ENCODE measurements around the gene TUBA8.
"Not testable (repeated sequence)": the region's sequence is repeated elsewhere in the genome, so short reads cannot be mapped to it uniquely, and the experiment has no call there.

TUBA8 gene

DNA sequence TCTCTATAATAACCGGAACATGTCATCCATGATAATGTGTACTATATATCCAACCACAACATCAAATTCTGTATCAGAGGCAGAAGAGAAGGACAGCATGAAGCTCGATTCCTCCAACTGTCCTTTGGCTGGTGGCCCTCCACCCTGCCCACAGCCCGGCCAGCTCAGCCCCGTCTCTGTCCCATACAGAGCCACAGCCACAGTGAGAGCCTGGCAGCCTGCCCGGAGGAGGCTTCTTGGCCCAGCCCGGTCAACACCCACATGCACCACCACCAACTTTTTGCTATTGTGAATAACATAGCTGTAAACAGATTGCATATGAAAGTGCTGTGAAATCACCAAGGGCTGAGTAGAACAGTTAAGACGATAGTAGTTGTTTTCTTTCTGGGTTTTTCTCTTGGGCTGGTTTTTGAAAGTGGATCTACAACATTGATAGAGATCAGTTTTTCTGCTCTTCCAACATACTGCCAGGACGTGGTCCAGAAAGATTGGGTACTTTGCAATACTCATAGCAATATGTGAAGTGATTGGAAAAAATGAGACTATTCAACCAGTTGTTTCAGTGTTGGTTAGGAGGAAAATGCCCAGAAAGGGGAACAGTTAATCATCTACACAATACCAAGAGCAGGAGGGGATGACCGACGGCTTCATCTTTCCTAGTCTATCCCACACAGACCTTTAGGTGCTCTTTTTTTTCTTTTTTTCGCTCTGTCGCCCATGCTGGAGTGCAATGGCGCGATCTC lies 6.9 kb upstream of the TUBA8 start:
- no peak for DNase-seq (ENCODE audit: low read depth, low spot score)
- H3K27ac ChIP-seq, result no peak overlapping the region

GRCh38 chr22:18104566-18104965 lies 6.0 kb upstream of the TUBA8 start:
- no peak overlapping the region for H3K27ac ChIP-seq
- DNase-seq (ENCODE audit: low read depth, low spot score), result no peak

GRCh38 chr22:18105981-18106380 lies 4.6 kb upstream of the TUBA8 start:
- not testable (repeated sequence) for H3K27ac ChIP-seq; DNase-seq (ENCODE audit: low read depth, low spot score)

GRCh38 chr22:18106550-18107341 lies 3.9 kb upstream of the TUBA8 start:
- not testable (repeated sequence) for H3K27ac ChIP-seq; DNase-seq (ENCODE audit: low read depth, low spot score)

- DNase-seq (ENCODE audit: low read depth, low spot score), result no peak
- H3K27ac ChIP-seq, result no peak overlapping the region
Measured at GRCh38 chr22:18108187-18108586, 2.4 kb upstream of the TUBA8 start.

GRCh38 chr22:18109410-18110193 lies 1.0 kb upstream of the TUBA8 start:
- DNase-seq (ENCODE audit: low read depth, low spot score), result no peak
- H3K27ac ChIP-seq, result no peak overlapping the region

- DNase-seq (ENCODE audit: low read depth, low spot score), result no peak
- no peak overlapping the region for H3K27ac ChIP-seq
Measured at GRCh38 chr22:18110954-18111758, 547 bp downstream of the TUBA8 start.

DNA sequence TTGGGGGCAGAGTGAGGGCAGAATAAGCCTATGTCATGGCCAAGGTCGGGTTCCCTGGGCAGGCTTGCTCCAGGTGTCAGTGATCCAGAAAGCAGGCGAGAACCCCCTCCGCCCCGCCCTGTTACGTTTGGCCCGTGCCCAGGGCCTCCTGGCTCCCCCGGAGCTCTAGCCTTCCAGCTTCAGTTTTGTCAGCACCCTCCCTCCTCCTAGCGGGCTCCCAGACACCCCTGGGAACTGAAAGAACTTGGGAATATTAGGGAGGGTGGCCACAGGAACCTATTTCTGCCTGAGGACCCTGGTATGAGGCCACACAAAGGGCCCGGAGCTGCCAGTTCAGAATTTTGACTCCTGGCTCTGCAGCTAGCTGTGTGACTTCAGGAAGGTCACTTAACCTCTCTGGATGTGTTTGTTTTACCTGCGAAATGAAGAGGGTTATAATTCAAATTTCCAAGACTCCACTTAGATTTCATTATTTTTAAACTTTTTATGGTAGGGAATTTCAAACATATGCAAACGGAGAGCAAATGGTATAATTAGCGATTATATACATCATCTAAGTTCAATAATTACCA lies 1.2 kb downstream of the TUBA8 start:
- DNase-seq (ENCODE audit: low read depth, low spot score), result no peak
- no peak overlapping the region for H3K27ac ChIP-seq

- DNase-seq (ENCODE audit: low read depth, low spot score), result no peak
- H3K27ac ChIP-seq, result no peak overlapping the region
Measured at GRCh38 chr22:18112440-18112839, 1.8 kb downstream of the TUBA8 start.

- H3K27ac ChIP-seq, result no peak overlapping the region
- DNase-seq (ENCODE audit: low read depth, low spot score), result no peak
Measured at GRCh38 chr22:18113680-18114394, 3.2 kb downstream of the TUBA8 start.

- no peak overlapping the region for H3K27ac ChIP-seq
- no peak for DNase-seq (ENCODE audit: low read depth, low spot score)
Measured at GRCh38 chr22:18114495-18114894, 3.9 kb downstream of the TUBA8 start.

GRCh38 chr22:18114976-18115652 lies 4.5 kb downstream of the TUBA8 start:
- H3K27ac ChIP-seq, result no peak overlapping the region

GRCh38 chr22:18115906-18116371 lies 5.3 kb downstream of the TUBA8 start:
- DNase-seq (ENCODE audit: low read depth, low spot score), result no peak
- no peak overlapping the region for H3K27ac ChIP-seq

More at GRCh38 chr22:18114976-18115652, 4.5 kb downstream of the TUBA8 start:
- no peak for DNase-seq (ENCODE audit: low read depth, low spot score)

DNA sequence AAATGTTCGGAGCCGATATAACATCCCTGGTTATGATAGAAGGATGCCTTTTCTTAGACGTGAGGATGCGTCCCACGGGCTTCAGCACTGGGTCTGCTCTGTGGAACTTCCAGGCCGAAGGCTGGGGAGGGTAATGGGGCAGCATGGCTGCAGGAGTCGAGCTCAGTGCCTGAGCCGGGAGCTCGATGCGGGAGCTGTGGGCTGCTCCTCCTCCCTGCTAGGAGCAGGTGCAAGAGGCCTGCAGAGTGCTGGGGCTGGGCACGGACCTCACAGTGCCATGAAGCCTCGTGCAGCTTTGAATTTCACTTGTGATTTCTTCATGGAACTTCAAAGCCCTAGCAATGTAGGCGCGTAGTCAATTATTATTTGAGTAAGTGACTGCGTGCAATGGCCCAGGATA lies 6.0 kb downstream of the TUBA8 start:
- no peak for DNase-seq (ENCODE audit: low read depth, low spot score)
- H3K27ac ChIP-seq, result no peak overlapping the region

DNA sequence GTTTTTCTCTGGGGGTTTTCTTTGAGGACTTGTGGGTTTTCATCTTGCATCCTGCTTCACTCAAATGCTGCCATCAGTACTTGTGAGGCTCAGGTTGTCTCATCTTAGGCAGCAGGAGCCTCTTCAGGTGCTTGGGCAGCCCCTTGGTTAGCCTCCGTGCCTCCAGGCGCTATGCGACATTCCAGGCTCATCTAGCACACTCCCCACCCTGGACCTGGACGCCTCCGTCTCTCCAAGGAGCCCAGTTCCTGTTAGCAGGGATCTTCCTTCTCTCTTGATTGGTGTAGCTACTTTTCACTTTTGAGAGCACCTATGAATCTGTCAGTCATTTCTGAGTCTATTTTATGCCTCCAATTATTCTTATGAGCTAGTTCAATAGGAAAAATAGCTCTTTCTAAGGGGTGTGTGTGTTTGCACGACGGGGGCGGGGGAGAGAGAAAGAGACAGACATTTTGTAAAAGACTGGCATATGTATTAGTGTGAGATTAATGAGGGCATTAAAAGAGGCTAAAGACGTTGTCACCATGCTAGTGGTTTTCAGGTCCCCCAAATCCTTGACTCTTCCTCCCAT lies 7.8 kb downstream of the TUBA8 start:
- no peak for DNase-seq (ENCODE audit: low read depth, low spot score)
- H3K27ac ChIP-seq, result no peak overlapping the region

DNA sequence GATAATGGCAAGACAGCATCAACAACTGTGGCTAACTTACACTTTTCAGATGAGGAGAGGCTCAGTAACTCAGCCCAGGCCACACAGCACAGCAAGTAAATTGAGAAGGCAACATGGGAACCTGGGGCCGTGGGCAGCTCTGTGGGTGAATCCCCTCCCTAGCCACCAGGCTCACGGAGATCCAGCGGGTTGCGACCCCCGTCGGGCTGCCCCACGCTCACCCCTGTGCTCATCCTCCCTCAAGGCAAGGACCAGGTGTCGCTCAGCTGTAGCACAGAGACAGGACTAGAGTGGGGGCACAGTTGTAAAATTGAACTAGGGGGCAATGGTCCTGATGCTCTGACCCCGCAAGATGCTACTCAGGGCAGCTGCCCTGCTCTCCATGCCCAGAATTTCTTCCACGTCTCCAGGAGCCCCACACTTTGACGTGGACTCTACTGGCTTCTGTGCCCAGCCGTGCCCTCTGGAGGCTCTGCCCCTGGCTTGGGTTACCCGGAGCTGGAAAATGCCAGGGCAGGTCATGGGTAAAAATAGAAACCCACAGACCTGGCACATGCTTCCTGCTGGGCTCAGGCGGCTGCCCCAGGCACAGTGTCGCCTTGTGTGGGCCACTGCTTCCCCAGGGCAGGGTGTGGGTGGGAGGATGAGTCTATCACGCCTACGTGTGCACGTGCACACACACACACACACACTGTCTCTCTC lies 9.0 kb downstream of the TUBA8 start:
- no peak for DNase-seq (ENCODE audit: low read depth, low spot score)

DNA sequence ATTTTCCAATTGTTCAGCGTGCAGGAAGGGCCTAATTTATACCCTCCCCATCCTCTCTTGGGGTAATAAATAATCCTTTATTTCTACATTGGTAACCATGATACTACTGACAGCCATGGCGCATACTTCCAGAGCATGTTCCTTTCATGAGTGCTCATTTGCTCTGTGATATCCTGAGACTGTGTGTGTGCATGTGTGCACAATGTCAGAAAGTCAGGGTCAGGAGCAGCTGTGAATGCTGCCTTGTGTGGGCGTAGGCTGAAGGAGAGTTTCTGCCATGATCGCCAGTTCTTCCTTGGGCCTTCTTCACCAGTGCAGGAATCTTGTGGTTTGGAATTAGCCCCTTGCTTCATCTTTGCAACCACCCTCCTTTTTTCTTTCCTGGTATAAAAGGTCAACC lies 10.2 kb downstream of the TUBA8 start:
- DNase-seq (ENCODE audit: low read depth, low spot score), result no peak

More for the DNA sequence above, 9.0 kb downstream of the TUBA8 start:
- H3K27ac ChIP-seq, result no peak overlapping the region

More for the DNA sequence above, 10.2 kb downstream of the TUBA8 start:
- H3K27ac ChIP-seq, result no peak overlapping the region
